ENCODE data around the gene ARHGAP42.

Gene ARHGAP42

GRCh38 chr11:100735949-100736675, 49.0 kb downstream of the ARHGAP42 start:
- TF ChIP-seq CTCF (IDR thresholded peaks at IDR 0.05; ENCODE audit: insufficient read depth, missing control alignments) = no peak
- no peak for FAIRE-seq
- DNase-seq (ENCODE audit: insufficient read length, low spot score) = no peak

GRCh38 chr11:100738701-100739270, 51.7 kb downstream of the ARHGAP42 start:
- TF ChIP-seq CTCF (IDR thresholded peaks at IDR 0.05; ENCODE audit: insufficient read depth, missing control alignments) = no peak

GRCh38 chr11:100739666-100740065, 52.6 kb downstream of the ARHGAP42 start:
- no peak for FAIRE-seq
- no peak for TF ChIP-seq CTCF (IDR thresholded peaks at IDR 0.05; ENCODE audit: insufficient read depth, missing control alignments)
- no peak for DNase-seq (ENCODE audit: insufficient read length, low spot score)

More at GRCh38 chr11:100738701-100739270, 51.7 kb downstream of the ARHGAP42 start:
- DNase-seq (ENCODE audit: insufficient read length, low spot score) (no peak), FAIRE-seq (no peak)

- FAIRE-seq (no peak), DNase-seq (ENCODE audit: insufficient read length, low spot score) (no peak)
- no peak for TF ChIP-seq CTCF (IDR thresholded peaks at IDR 0.05; ENCODE audit: insufficient read depth, missing control alignments)
Observed at GRCh38 chr11:100740440-100740839, 53.4 kb downstream of the ARHGAP42 start.

- TF ChIP-seq CTCF (IDR thresholded peaks at IDR 0.05; ENCODE audit: insufficient read depth, missing control alignments) = no peak
- DNase-seq (ENCODE audit: insufficient read length, low spot score) (no peak), FAIRE-seq (no peak)
Observed at GRCh38 chr11:100741866-100742625, 55.0 kb downstream of the ARHGAP42 start.

GRCh38 chr11:100746448-100746847, 59.4 kb downstream of the ARHGAP42 start:
- TF ChIP-seq CTCF (IDR thresholded peaks at IDR 0.05; ENCODE audit: insufficient read depth, missing control alignments) = no peak
- FAIRE-seq (no peak), DNase-seq (ENCODE audit: insufficient read length, low spot score) (no peak)
